Vagina (tissue), 2 donors: ENCODE measurements around the gene FGF4. TPM values are rescaled to one million over a fixed set of nuclear protein-coding genes. Genes with fewer than 3 reads are reported as not detected.

Experiments used
- DNase-seq, 2 donors: peaks; one replicate each; pipeline ENCODE4 v3.0.0-alpha.2; 2017; ENCODE audit errors: extremely low spot score in 2 of 2
- H3K27ac ChIP-seq: fragments of 200-600 bp; sonication (generic); one replicate; pipeline ENCODE4 v1.5.1; 2019
- H3K27me3 ChIP-seq: fragments of 200-600 bp; sonication (generic); one replicate; pipeline ENCODE4 v1.5.1; 2019
- H3K36me3 ChIP-seq, 2 donors: fragments of 200-600 bp; sonication (generic); one replicate each; pipeline ENCODE4 v1.5.1; 2017 to 2019
- H3K4me1 ChIP-seq: fragments of 200-600 bp; sonication (generic); one replicate; pipeline ENCODE4 v1.5.1; 2019
- H3K4me3 ChIP-seq, 2 donors: fragments of 200-600 bp; sonication (generic); 1 replicate in 1 of 2; 2 replicates in 1 of 2; pipeline ENCODE4 v1.5.1; 2016 to 2019
- H3K9me3 ChIP-seq: fragments of 200-600 bp; sonication (generic); one replicate; pipeline ENCODE4 v1.5.1; 2019
- POLR2A ChIP-seq, 2 donors: fragments of 450-650 bp; IDR thresholded peaks; one replicate each; pipeline ENCODE4 v1.6.1; 2017; ENCODE audit warnings: antibody characterized with exemption in 2 of 2, mild to moderate bottlenecking in 2 of 2, moderate library complexity in 2 of 2
- POLR2AphosphoS5 ChIP-seq, 2 donors: sonication (generic); formaldehyde crosslinking; IDR thresholded peaks; one replicate each; pipeline ENCODE4 v1.9.0; 2017; ENCODE audit warnings: antibody characterized with exemption in 2 of 2, mild to moderate bottlenecking in 2 of 2, low read depth in 1 of 2; ENCODE audit not compliant: insufficient read depth in 1 of 2
- intact Hi-C: fragments of 100-400 bp; cut with DNase I; formaldehyde crosslinking; loops from one replicate; pipeline ENCODE4 v1.15.1; 2023
- total RNA-seq: library from RNA; depleted of rRNA; stranded (reverse); fragments of >200 nt; gene quantifications from one replicate; pipeline ENCODE4 v1.2.3, GENCODE V29; 2016
- TF ChIP-seq, protein P1 (sequence below), 3 experiments: fragments of 450-650 bp in 2 of 3; fragments of 200-600 bp in 1 of 3; sonication (generic) in 1 of 3; IDR thresholded peaks; one replicate each; pipeline ENCODE4 v1.5.1; 2017 to 2019; ENCODE audit warnings: antibody characterized with exemption in 3 of 3, mild to moderate bottlenecking in 2 of 3, moderate library complexity in 2 of 3

The FGF4 gene
- total RNA-seq, 1 donor from 2014 or later: not detected

DNA sequence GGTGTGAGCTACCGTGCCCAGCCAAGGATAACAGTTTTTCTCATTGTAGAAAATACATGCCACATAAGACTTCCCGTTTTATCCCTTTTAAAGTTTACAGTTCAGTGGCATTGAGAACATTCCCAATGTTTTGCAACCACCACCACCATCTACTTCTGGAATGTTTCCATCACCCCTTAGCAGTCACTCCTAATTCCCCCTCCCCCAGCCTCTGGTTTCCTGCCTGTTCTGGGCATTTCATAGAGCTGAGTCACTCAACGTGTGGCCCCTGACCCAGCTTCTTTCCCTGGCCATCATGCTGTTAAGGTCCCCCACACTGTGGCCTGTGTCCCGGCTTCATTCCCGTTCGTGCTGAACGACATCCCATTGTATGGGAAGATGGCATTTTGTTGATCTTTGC lies 30.7 kb downstream of the FGF4 start:
- DNase-seq: no peak
- Histone ChIP-seq H3K9me3 (no peaks in the 10 kb centered on the region), H3K4me3 (no peak overlapping the region), H3K36me3 (no peaks in the 10 kb centered on the region), H3K27ac (no peak overlapping the region), H3K4me1 (no peaks in the 10 kb centered on the region), H3K27me3 (no peaks in the 10 kb centered on the region)
- intact Hi-C loops: no loop called here
- TF ChIP-seq, protein P1, sequence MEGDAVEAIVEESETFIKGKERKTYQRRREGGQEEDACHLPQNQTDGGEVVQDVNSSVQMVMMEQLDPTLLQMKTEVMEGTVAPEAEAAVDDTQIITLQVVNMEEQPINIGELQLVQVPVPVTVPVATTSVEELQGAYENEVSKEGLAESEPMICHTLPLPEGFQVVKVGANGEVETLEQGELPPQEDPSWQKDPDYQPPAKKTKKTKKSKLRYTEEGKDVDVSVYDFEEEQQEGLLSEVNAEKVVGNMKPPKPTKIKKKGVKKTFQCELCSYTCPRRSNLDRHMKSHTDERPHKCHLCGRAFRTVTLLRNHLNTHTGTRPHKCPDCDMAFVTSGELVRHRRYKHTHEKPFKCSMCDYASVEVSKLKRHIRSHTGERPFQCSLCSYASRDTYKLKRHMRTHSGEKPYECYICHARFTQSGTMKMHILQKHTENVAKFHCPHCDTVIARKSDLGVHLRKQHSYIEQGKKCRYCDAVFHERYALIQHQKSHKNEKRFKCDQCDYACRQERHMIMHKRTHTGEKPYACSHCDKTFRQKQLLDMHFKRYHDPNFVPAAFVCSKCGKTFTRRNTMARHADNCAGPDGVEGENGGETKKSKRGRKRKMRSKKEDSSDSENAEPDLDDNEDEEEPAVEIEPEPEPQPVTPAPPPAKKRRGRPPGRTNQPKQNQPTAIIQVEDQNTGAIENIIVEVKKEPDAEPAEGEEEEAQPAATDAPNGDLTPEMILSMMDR (IDR thresholded peaks at IDR 0.05): no peak
- TF ChIP-seq POLR2AphosphoS5 (IDR thresholded peaks at IDR 0.05; ENCODE audit: insufficient read depth in 1 of 2, low read depth in 1 of 2) (no peak), POLR2A (IDR thresholded peaks at IDR 0.05) (no peak)

DNA sequence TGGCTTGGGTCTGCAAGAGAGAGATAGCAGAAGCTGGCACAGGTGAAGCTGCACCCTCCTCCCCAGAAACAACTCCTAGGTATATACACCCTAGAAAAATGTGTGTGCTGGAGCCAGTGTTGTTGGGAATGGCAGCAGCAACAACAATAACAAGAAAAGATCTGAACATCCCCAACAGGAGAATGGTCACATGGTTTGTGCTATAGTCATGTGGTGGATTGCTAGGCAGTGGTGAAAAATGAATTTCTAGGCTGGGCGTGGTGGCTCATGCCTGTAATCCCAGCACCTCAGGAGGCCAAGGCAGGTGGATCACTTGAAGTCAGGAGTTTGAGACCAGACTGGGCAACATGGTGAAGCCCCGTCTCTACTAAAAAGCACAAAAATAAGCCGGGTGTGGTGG lies 40.3 kb downstream of the FGF4 start:
- H3K9me3 ChIP-seq: no peaks in the 10 kb centered on the region
- no peaks in the 10 kb centered on the region for H3K36me3 ChIP-seq
- H3K27me3 ChIP-seq: no peaks in the 10 kb centered on the region
- no peak overlapping the region for H3K4me3 ChIP-seq
- DNase-seq: no peak
- TF ChIP-seq, protein P1 (IDR thresholded peaks at IDR 0.05): no peak
- TF ChIP-seq POLR2A (IDR thresholded peaks at IDR 0.05): no peak
- no peak for TF ChIP-seq POLR2AphosphoS5 (IDR thresholded peaks at IDR 0.05; ENCODE audit: insufficient read depth in 1 of 2, low read depth in 1 of 2)
- intact Hi-C loops: no loop called here
- no peaks in the 10 kb centered on the region for H3K4me1 ChIP-seq
- no peak overlapping the region for H3K27ac ChIP-seq

DNA sequence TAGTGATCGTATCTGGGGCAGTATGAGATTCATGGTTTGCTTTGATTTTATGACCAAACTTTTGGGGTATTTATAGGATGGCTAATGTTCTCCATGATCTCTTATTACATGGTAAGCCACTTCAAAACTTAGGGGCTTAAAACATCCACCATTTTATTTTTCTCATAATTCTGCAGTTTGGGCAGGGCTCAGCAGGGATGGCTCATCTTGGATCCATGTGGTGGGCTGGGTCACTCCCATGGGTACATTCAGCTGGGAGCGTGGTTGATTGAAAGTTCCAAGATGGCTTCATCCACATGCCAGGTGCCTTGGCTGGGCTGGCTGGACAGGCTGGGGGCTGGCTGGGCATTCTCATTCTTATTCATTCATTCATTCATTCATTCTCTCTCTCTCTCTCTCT lies 40.8 kb downstream of the FGF4 start:
- Histone ChIP-seq H3K9me3 (no peaks in the 10 kb centered on the region), H3K36me3 (no peaks in the 10 kb centered on the region), H3K4me1 (no peaks in the 10 kb centered on the region), H3K4me3 (no peak overlapping the region), H3K27me3 (no peaks in the 10 kb centered on the region), H3K27ac (no peak overlapping the region)
- no peak for DNase-seq
- TF ChIP-seq, protein P1 (IDR thresholded peaks at IDR 0.05): no peak
- TF ChIP-seq POLR2AphosphoS5 (IDR thresholded peaks at IDR 0.05; ENCODE audit: insufficient read depth in 1 of 2, low read depth in 1 of 2) (no peak), POLR2A (IDR thresholded peaks at IDR 0.05) (no peak)
- intact Hi-C loops: no loop called here

DNA sequence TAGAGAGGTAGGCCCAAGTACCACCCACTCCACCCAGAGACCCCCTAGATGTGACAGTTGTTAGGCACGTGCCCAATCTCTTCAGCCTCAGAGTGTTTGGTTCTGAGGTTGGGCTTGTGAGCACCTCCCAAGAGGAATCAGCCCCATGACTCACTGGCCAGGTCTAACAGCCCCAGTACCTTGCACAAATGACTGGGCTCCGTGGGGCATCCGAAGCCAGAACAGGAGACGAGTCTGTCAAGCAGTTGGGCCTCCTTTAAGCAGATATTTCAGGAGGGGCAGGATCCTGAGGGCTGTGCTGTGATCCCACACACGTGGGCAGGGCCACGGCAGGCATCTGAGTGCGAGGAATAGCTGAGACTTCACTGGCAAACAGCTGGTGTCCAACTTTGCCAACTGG lies 42.2 kb downstream of the FGF4 start:
- no peaks in the 10 kb centered on the region for H3K27me3 ChIP-seq
- H3K36me3 ChIP-seq: no peaks in the 10 kb centered on the region
- TF ChIP-seq POLR2AphosphoS5 (IDR thresholded peaks at IDR 0.05; ENCODE audit: insufficient read depth in 1 of 2, low read depth in 1 of 2): no peak
- no peak for TF ChIP-seq POLR2A (IDR thresholded peaks at IDR 0.05)
- TF ChIP-seq, protein P1 (IDR thresholded peaks at IDR 0.05): no peak
- H3K27ac ChIP-seq: no peak overlapping the region
- no peaks in the 10 kb centered on the region for H3K4me1 ChIP-seq
- intact Hi-C loops: no loop called here
- no peak for DNase-seq
- no peak overlapping the region for H3K4me3 ChIP-seq
- H3K9me3 ChIP-seq: no peaks in the 10 kb centered on the region

DNA sequence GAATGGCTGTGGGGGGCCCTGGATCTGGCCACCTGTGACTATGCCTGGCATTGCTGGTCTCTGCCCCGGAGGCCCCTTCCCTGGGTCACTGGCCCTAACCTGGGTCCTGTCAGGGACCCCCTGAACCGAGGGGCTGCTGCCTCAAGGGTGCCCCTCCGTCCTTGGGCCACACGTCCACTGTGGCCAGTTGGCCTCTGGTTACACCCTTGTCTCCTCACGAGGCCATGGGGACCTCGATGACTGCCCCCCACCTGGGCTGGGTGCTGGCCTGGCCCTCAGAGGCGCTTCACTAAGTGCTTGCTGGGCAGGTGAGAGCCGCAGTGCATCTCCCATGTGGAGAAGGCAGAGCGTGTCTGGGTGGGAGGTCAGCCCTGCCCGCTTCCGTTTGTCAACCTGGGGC lies 44.0 kb downstream of the FGF4 start:
- TF ChIP-seq, protein P1 (IDR thresholded peaks at IDR 0.05): no peak
- TF ChIP-seq POLR2A (IDR thresholded peaks at IDR 0.05): no peak
- TF ChIP-seq POLR2AphosphoS5 (IDR thresholded peaks at IDR 0.05; ENCODE audit: insufficient read depth in 1 of 2, low read depth in 1 of 2): no peak
- intact Hi-C loops: no loop called here
- Histone ChIP-seq H3K27ac (no peak overlapping the region), H3K36me3 (no peaks in the 10 kb centered on the region), H3K27me3 (no peaks in the 10 kb centered on the region), H3K4me3 (no peak overlapping the region), H3K4me1 (no peaks in the 10 kb centered on the region), H3K9me3 (no peaks in the 10 kb centered on the region)
- no peak for DNase-seq
